Erythroblast (primary cell): Measurements from ENCODE around the gene GAS6.
"Not testable (repeated sequence)": the region's sequence is repeated elsewhere in the genome, so short reads cannot be mapped to it uniquely, and the experiment has no call there.

Source experiments
- DNase-seq, 2 experiments: peaks; one replicate each; lab custom pipeline; 2025; lab: John Stamatoyannopoulos, UW
- GATA1 ChIP-seq: IDR thresholded peaks from 2 replicates; pipeline ENCODE4 v1.6.1; 2011; ENCODE audit warnings: low read depth, mild to moderate bottlenecking, control low read depth, low read length, moderate library complexity
- POLR2A ChIP-seq: IDR thresholded peaks from 2 replicates; pipeline ENCODE4 v1.6.1; 2011; ENCODE audit warnings: mild to moderate bottlenecking, low read length

GAS6 gene

DNA sequence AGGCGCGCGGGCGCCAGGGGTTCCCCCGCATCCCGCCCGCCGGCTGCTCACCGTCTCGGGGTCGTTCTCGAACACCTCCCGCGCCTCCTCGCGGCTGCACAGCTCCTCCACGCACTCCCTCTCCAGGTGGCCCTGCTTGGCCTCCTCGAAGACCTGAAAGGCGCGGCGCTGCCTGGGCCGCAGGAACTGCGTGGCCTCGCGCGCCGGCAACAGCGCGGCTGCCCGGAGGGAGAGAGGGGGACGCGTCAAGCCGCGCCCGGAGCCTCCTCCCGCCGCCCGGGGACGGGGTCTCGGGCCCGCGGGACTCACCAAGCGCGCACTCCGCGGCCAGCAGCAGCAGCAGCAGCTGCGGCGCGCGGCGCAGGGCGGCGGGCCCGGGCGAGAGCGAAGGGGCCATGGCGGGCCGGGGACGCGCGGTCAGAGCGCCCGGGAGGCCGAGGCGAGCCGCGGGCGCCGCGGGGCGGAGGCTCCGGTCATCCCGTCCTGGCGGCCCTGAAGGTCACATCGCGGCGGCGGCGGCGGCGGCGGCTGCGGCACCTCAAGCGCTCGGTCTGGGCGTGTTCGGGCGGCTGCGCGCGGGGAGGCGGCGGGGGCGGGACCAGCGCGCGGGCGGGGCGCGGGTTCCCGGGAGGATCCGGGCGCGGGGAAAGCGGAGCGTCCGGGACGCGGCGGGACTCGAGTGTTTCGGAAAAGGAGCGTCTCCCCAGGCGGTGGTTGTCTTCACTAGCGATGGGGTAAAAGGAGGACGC is at the start of gene GAS6:
TSS of gene GAS6 (minus strand) at position 553 of the 749 bp plus-strand sequence. CDS start at position 397, 156 bp downstream.
- DNase-seq = peak; percentile 51 to 58
- no peak for TF ChIP-seq GATA1
- no peak for TF ChIP-seq POLR2A

DNA sequence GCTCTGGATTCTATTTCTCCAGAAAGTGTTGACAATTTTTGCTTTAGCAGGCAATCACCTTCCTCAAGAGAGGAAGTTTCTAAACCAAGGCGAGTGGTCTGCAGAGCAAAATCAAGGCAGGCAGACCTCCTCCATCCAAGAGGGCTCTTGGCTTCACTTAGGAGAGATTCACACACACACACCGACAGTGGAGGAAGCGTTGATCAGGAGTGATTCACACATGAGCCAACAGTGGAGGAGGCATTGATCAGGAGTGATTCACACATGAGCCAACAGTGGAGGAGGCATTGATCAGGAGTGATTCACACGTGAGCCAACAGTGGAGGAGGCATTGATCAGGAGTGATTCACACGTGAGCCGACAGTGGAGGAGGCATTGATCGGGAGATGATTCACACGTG is 49.5 kb upstream of the GAS6 start:
- not testable (repeated sequence) for DNase-seq

DNA sequence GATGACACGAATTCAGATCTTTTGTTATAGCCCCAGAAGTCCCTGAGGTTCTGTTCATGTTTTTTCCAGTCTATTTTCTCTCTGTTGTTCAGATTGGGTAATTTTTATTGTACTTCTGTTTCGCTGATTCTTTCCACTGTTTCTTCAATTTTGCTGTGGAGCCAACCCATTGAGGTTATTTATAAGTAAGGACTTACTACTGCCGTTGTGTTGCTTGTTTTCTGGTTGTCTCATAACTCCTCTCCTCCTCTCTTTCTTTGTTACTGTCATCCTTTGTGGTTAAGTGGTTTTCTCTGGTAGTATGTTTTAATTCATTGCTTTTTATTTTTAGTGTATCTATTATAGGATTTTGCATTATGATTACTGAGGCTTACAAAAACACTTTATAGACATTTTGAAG is 48.7 kb upstream of the GAS6 start:
- TF ChIP-seq POLR2A = no peak
- no peak for TF ChIP-seq GATA1
- DNase-seq = no peak

DNA sequence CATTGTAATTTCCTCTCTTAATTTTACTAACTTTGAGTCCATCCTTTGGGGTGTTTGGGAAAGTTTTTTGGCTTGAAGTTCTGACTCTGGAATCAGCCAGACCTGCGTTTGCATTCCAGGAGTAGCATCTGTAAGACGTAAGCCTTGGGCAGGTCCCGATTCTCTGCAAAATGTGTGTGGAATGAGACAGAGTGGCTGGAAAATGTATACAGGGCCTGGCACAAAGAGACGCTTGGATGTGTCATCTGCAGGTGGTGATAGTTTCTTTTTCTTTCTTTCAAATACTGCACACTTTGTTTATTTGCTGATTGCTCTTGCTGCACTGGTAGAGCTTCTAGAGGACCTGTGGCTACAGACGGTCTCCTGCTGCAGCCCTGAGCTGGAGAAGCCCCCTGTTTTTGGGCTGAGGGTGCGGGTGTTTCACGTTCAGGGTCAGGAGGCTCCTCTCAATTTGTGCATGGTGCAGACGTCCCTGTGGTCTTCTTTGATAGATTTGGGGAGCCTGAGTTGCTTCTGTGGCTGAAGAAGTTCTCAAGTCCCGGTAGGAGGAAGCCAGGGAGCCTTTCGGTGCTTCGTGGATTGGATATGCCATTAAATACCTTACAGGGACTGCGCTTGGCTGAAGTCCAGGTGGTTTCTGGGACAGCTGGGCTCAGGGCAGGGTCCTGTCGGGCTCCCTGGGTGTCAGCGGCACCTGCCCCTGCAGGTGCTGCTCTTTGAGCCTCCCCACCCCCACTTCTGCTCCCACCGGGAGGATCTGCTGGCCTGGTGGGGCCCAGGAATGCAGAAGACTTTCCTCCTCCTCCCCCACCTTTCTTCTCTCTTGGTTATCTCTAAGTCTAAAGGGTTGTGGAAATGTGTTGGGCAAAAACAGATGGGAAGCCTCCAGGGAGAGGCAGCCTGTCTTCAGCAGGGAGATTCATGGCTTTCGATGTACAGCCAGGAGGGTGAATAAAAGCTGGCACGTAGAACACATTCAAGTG is 44.0 kb upstream of the GAS6 start:
- DNase-seq = no peak

DNA sequence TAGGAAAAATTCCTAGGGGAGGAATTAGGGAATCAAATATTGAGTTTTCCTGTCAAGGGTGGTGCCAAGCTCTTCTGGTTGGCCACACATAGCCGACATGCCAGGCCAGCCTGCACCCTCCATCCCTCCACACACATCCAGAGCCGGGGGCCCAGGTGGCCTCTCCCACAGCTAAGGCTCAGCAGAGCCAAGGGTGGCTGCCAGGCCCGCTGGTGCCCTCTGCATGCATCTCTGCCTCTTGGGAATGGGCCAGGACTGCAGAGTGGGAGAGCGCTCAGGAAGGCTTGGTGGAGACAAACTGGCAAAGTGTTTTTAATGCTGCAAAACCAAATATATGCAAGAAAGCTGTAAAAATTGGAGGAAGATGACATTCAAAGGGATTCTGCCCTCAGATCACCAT is 42.7 kb upstream of the GAS6 start:
- DNase-seq = no peak
- TF ChIP-seq POLR2A (no peak), GATA1 (no peak)

More for the DNA sequence above, 44.0 kb upstream of the GAS6 start:
- TF ChIP-seq POLR2A = no peak
- TF ChIP-seq GATA1 = no peak

DNA sequence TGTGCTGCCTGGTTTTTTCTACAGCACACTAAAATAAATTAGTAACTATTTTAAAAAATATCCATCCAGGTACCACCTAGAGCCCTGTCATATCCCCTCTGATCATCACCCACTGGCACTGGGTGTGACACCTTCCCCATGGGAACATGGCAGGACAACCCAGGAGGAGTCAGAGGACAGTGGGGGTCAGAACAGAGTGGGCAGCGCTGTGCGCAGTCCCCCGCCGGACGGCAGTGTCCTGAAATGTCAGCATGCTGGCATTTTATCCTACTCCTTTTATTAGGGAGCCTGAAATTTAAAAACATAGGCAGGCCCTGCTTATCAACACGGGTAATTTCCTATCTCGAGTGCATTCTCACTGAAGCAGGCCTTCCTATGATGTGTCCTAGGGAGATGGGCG is 42.1 kb upstream of the GAS6 start:
- TF ChIP-seq POLR2A (no peak), GATA1 (no peak)
- DNase-seq = no peak

DNA sequence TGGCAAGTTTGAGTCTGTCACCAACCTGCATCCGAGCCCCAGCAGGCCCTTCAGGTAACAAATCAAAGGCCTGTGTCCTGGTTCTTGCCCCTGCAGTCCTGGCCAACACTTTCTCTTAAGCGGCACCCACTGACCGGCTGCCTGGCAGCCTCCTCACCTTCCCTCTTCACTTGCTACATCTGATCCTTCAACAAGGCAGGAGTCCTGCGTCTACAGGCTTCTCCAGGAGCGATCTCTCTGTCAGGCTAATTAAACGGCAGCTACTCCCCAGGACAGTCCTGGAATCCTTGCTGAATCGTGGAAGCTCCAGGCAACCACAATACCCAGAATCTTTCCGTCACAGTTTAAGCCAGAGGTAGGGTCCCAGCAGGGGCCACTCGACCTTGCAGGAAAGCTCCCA is 41.1 kb upstream of the GAS6 start:
- DNase-seq = no peak
- no peak for TF ChIP-seq GATA1
- TF ChIP-seq POLR2A = no peak

DNA sequence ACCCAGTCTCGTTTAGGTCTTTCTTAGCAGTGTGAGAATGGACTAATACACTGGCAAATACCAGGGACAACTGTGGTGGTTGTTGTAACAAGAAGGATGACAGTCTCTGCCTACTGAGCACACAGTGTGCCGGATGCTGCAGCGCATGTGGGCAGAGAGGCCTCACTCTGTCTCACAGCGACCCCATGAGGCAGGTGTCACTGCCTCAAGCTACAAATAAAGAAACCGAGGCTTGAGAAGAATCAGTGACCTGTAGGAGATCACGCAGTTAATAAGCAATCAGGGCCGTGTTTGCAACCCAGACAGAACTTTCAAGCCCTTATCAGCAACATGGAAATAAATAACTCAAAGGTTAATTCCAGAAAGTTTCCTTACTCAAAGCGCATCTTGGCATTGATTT is 40.5 kb upstream of the GAS6 start:
- no peak for TF ChIP-seq GATA1
- TF ChIP-seq POLR2A = no peak
- peak; percentile 36 to 41 for DNase-seq

DNA sequence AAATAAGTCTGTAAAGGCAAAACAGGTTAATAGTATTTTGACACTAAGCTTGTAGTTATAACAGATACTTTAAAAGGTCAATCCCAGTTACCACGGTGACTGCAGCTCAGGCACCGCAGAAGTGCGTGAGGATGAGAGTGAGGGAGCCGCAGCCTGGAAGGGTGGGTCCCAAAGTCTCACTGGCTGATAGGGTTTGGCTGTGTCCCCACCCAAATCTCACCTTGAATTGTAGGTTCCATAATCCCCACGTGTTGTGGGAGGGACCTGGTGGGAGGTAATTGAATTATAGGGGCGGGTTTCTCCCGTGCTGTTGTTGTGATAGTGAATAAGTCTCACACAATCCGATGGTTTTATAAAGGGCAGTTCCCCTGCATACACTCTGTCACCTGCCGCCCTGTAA is 40.0 kb upstream of the GAS6 start:
- TF ChIP-seq GATA1 = no peak
- TF ChIP-seq POLR2A = no peak

DNA sequence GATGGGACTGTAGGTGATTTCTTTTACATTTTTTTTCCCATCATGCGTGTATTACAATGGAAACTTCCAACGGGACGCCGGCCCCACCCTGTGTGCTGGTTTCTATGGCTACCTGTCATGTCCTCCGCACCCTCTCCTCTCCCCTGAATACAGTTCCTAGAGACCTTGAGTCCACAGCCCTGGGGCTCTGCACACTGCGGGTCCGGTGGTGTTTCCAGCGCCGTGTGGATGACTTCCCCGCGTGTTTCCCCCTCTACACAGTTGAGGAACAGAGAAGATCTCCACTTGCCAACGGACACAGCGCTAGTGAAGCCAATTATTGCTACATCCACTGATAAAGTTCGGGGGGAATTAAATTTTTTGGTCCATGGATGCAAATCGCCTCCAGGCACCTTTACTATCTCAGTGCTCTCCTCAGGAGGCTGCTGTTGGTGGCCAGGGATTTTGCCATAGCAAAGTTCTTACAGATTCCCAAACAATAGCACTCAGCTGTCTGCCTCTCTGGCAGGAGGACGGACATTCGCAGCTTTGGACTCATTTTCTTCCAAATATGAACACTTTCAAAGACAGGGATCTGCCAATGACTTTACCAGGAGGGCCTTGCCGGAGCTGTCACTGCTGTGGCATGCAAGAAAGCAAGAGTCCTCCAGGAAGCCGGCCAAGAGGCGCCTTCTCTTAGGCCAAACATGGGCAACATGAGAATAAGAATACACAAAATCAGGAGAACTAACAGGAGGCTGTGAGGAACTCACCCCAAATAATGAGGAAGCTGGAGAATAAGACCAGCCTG is 39.3 kb upstream of the GAS6 start:
- no peak for DNase-seq
- no peak for TF ChIP-seq POLR2A
- no peak for TF ChIP-seq GATA1

More for the DNA sequence above, 40.0 kb upstream of the GAS6 start:
- no peak for DNase-seq

DNA sequence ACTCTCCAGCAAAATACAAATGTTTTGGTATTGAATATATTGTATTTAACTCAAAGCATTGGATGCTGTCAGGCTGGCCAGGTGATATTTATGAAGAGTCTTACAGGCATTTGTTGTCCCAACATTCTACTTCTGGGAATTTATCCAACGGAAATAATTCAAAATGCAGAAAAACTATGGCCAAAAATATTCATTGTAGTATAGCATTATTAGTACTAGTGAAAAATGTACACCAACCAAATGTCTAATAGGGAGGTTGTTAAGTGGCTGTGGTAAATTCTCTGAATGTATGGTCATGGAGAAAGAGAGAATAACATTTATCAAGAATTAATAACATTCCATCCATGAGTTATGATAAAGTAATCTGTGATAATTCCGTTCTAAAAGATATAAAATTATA is 38.6 kb upstream of the GAS6 start:
- no peak for DNase-seq
- TF ChIP-seq GATA1 = no peak
- no peak for TF ChIP-seq POLR2A

DNA sequence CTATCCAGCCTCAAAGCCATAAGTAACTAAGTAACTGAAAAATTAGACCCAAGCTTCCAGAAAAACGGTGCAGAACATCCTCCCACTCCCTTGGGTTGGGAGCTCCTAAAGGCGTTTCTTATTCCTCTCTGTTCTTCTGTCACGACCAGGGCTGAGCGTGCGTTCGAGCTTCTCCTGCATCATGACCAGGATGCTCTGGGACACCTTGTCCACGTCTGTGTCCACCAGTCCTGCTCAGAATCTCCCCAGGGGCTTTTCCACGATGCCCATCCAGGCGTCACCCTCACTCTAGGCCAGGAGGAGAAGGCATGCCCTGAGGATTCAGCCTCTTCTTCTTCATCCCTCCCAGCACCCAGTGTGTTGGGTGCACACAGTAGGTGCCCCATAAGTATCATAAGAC is 37.8 kb upstream of the GAS6 start:
- DNase-seq = no peak
- no peak for TF ChIP-seq GATA1
- TF ChIP-seq POLR2A = no peak

DNA sequence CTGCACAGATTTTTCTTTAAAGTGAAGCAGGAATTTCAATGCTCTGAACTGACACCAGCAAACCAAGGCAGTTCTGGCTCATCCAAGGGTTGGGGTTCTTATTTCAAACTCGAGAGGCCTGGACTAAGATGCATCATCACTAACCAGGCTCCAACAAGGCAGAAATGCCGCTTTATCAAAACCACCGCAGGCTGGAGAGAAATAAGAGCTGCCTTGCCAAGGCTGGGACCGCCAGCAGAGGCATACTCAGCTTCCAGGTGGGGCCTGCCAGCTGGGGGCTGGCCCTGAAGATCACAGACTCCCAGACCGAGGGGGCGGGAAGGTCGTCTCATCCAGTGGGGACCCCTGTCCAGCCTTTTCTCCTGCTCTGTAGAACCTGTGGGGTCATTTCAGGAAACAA is 37.4 kb upstream of the GAS6 start:
- no peak for DNase-seq
- no peak for TF ChIP-seq POLR2A
- no peak for TF ChIP-seq GATA1

DNA sequence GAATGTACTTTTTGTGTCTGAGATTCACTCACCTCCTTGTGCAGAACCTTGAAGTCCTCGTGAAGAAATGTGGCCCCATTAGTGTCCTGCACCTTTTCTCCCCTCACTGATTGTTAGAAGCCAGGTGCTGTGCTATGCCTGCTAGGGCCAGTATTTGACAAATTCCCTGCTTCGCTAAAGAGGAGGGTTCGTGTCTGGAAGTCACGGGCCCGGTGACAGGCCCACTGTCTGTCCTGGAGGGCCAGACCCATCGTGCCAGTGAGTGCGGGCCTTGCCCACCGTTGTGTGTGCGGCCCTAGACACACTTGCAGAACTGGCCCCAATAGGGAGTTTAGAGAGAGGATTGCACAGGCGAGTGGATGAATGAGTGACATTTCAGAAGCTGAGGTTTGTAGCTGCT is 36.8 kb upstream of the GAS6 start:
- no peak for DNase-seq

More for the DNA sequence above, 36.8 kb upstream of the GAS6 start:
- no peak for TF ChIP-seq GATA1
- TF ChIP-seq POLR2A = no peak
